Aorta (tissue), 5 donors: ENCODE results near the gene DIP2B. TPM values are rescaled to one million over a fixed set of nuclear protein-coding genes. Genes with fewer than 3 reads are reported as not detected.

Experiments used
- ATAC-seq: fragments of 200-7000 bp; cut with Tn5 transposase; one replicate; pipeline ENCODE4 v1.9.1; 2022; ENCODE audit warnings: moderate library complexity; ENCODE audit not compliant: low FRiP score
- DNase-seq, 2 donors: peaks; one replicate each; pipeline ENCODE4 v3.0.0-alpha.2; 2020
- H3K27ac ChIP-seq, 2 donors: one replicate each; pipeline ENCODE4 v1.5.1; 2013; ENCODE audit warnings: low read length in 2 of 2, mild to moderate bottlenecking in 2 of 2, moderate library complexity in 2 of 2, control low read depth in 1 of 2, inconsistent platforms in 1 of 2, low read depth in 1 of 2
- H3K27me3 ChIP-seq, 2 donors: one replicate each; pipeline ENCODE4 v1.6.1; 2013; ENCODE audit warnings: control low read depth in 1 of 2, low read length in 1 of 2, mild to moderate bottlenecking in 1 of 2, moderate library complexity in 1 of 2; ENCODE audit not compliant: insufficient read depth in 2 of 2, control insufficient read depth in 1 of 2
- H3K36me3 ChIP-seq, 2 donors: one replicate each; pipeline ENCODE4 v1.6.1; 2013; ENCODE audit warnings: control low read depth in 1 of 2, low read length in 1 of 2, mild to moderate bottlenecking in 1 of 2; ENCODE audit not compliant: insufficient read depth in 2 of 2, control insufficient read depth in 1 of 2
- H3K4me1 ChIP-seq, 2 donors: one replicate each; pipeline ENCODE4 v1.6.1; 2013; ENCODE audit warnings: low read length in 2 of 2, control low read depth in 1 of 2, mild to moderate bottlenecking in 1 of 2, moderate library complexity in 1 of 2; ENCODE audit not compliant: insufficient read depth in 2 of 2, control insufficient read depth in 1 of 2
- H3K4me3 ChIP-seq, 2 donors: one replicate each; pipeline ENCODE4 v1.5.1; 2013; ENCODE audit warnings: low read length in 2 of 2, control low read depth in 1 of 2, mild to moderate bottlenecking in 1 of 2
- H3K9me3 ChIP-seq: one replicate; pipeline ENCODE4 v1.6.1; 2013; ENCODE audit warnings: mild to moderate bottlenecking, low read length; ENCODE audit not compliant: control insufficient read depth
- WGBS, 2 donors: extraction: QIAGEN DNeasy Blood & Tissue Kit; methylation state at CpG; one replicate each; pipeline ENCODE4 v1.1.7; 2013; 5-methylcytosine and 5-hydroxymethylcytosine counted together
- intact Hi-C, 2 donors: fragments of 100-400 bp; cut with DNase I; formaldehyde crosslinking; loops; one replicate each; pipeline versions ENCODE4 v1.14.2 to v1.15.0; 2022
- polyA plus RNA-seq, 2 donors: library from polyadenylated mRNA; stranded (reverse); fragments of 200-250 nt; gene quantifications; one replicate each; pipeline ENCODE4 v1.2.3, GENCODE V29; 2013
- total RNA-seq, 2 donors: library from RNA; stranded (reverse); fragmentation: NEBNext Ultra II Directional; extraction: Animal tissue kit (Norgen Biotek cat#: 25700); gene quantifications; one replicate each; pipeline ENCODE4 v1.2.1, GENCODE V29; 2021
- donor health status: healthy with polysubstance abuse.
- donor health status: Bipolar disorder and iron deficiency.
- donor health status: DM: no; HTN: no; CAD: no.
- donor health status: DM: no; HTN: no; CAD: no.
- donor health status: DM: yes; HTN: yes; CAD: no.

DIP2B gene
- total and polyA plus RNA-seq, 4 donors: 2.9 to 25.0 (median 10.2) TPM

DNA sequence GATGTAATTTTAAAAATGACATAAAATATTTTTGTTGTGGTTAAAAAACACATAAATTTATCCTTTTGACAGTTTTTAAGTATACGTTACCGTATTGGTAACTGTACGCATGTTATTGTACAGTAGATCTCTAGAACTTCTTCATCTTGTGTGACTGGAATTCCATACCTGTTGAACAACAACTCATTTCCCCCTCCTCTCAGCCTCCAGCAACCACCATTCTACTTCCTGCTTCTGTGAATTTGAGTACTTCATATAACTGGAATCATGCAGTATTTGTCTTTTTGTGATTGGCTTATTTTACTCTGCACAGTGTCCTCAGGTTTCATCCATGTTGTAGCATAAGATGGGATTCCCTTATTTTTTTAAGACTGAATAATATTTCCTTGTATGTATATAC lies 145.5 kb downstream of the DIP2B start:
- DNase-seq (no peak), ATAC-seq (no peak)
- Histone ChIP-seq H3K9me3 (no peaks in the 10 kb centered on the region), H3K36me3 (no peaks in the 10 kb centered on the region), H3K4me3 (no peak overlapping the region), H3K27me3 (no peaks in the 10 kb centered on the region), H3K4me1 (no peaks in the 10 kb centered on the region), H3K27ac (no peak overlapping the region)
- intact Hi-C loops: no loop called here
- 96 to 97% methylated on average over 3 of the region's 3 CpGs for WGBS, 2 donors

DNA sequence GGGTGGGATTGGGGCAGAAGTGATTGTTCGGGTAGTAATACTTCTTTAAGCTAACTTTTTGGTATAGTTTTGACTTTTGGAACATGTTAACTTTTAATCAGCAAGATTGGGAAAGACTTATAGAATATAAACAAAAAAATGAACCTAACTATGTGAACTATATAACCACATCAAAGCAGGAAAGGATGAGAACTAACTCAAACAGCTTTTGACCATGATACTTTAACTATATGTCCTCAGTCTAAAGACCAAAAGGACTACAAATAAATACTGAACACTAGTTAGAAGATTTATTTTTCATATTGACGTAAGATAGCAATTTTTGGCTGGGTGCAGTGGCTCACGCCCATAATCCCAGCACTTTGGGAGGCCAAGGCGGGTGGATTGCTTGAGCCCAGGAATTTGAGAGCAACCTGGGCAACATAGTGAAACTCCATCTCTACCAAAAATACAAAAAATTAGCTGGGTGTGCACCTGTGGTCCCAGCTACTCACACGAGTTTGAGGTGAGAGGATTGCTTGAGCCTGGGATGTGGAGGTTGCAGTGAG lies 150.7 kb downstream of the DIP2B start:
- no peak overlapping the region for H3K27ac ChIP-seq
- WGBS, 2 donors: 86 to 87% methylated on average over 5 of the region's 5 CpGs
- H3K4me1 ChIP-seq: no peaks in the 10 kb centered on the region
- DNase-seq: no peak
- intact Hi-C loops: no loop called here
- H3K4me3 ChIP-seq: no peak overlapping the region
- no peaks in the 10 kb centered on the region for H3K36me3 ChIP-seq
- H3K27me3 ChIP-seq: no peaks in the 10 kb centered on the region
- no peaks in the 10 kb centered on the region for H3K9me3 ChIP-seq
- no peak for ATAC-seq

DNA sequence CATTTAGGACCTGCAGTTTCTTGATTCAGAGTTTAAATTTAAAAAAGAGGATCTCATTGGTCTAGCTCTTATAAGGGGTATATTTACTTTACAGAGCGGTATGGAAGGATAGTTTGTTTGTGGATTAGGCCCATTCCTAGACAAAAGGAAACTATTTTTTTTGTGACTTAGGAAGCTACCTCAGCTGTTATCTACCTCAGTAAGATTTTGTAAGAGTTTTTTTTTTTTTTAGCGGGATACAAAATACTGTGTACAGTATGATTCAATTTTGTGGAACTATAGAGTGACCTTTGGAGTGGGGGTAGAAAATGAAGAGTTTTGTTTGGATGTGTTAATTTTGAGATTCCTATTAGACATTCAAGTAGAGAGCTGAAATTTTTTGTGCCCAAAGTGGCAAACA lies 154.5 kb downstream of the DIP2B start:
- DNase-seq (no peak), ATAC-seq (no peak)
- H3K36me3 ChIP-seq: no peaks in the 10 kb centered on the region
- no peaks in the 10 kb centered on the region for H3K27me3 ChIP-seq
- no peaks in the 10 kb centered on the region for H3K4me1 ChIP-seq
- 95 to 96% methylated on average over 2 of the region's 2 CpGs for WGBS, 2 donors
- no peak overlapping the region for H3K27ac ChIP-seq
- no peaks in the 10 kb centered on the region for H3K9me3 ChIP-seq
- intact Hi-C loops: no loop called here
- no peak overlapping the region for H3K4me3 ChIP-seq

DNA sequence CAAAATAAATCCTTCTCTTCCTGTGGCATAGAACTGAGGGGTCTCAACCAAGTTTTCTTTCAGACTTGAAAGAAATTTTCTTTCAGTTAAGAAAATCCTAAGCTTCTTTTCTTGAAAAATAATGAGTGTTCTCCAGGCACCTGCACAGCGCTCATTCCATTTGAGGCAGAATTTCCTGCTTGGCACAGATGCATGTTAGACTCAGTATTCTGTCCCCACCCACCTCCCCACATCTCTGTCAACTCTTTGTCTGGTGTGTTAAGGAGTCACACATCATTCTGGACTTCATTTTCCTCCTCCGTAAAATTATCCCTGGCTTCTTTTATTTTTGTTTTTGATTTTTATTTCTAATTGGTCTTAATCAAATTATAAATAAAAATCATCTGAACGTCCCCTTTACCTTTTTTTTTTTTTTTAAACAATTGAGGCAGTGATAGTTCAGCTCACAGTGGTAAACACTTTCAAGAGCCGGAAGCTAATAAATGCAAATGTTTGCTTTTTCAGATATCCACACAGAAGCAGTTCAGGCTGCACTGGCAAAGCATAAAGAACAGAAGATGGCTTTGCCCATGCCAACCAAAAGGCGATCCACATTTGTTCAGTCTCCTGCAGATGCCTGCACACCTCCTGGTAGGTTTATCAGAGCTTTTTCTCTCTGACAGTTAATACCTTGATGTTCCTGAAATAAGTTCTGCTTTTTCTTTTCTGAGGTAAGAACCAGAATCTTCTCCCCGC lies 155.1 kb downstream of the DIP2B start:
- intact Hi-C loops: no loop called here
- 91 to 93% methylated on average over 6 of the region's 6 CpGs for WGBS, 2 donors
- Histone ChIP-seq H3K27ac (no peak overlapping the region), H3K9me3 (no peaks in the 10 kb centered on the region), H3K4me1 (no peaks in the 10 kb centered on the region), H3K36me3 (no peaks in the 10 kb centered on the region), H3K4me3 (no peak overlapping the region), H3K27me3 (no peaks in the 10 kb centered on the region)
- ATAC-seq (no peak), DNase-seq (no peak)

DNA sequence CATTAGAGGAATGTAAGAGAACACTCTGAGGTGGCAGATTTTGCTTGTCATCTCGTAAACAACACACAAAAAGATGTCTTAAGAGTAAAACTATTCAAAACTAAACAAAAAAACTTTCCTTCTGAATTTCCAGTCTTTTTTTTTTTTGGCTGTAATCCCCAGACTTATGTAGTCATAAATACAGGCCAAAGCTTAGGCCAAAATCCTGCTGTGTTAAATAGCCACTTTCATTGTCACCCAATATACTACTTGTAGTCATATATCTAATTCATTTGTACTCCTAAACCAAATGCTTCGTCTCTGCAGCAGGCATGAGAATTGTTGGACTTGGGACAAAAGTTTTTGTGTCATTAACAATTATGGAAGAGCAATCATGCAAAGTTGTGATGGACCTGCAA lies 155.6 kb downstream of the DIP2B start:
- Histone ChIP-seq H3K9me3 (no peaks in the 10 kb centered on the region), H3K27me3 (no peaks in the 10 kb centered on the region), H3K4me1 (no peaks in the 10 kb centered on the region), H3K4me3 (no peak overlapping the region), H3K36me3 (no peaks in the 10 kb centered on the region), H3K27ac (no peak overlapping the region)
- ATAC-seq (no peak), DNase-seq (no peak)
- intact Hi-C loops: no loop called here
- 87 to 88% methylated on average over 2 of the region's 2 CpGs for WGBS, 2 donors

DNA sequence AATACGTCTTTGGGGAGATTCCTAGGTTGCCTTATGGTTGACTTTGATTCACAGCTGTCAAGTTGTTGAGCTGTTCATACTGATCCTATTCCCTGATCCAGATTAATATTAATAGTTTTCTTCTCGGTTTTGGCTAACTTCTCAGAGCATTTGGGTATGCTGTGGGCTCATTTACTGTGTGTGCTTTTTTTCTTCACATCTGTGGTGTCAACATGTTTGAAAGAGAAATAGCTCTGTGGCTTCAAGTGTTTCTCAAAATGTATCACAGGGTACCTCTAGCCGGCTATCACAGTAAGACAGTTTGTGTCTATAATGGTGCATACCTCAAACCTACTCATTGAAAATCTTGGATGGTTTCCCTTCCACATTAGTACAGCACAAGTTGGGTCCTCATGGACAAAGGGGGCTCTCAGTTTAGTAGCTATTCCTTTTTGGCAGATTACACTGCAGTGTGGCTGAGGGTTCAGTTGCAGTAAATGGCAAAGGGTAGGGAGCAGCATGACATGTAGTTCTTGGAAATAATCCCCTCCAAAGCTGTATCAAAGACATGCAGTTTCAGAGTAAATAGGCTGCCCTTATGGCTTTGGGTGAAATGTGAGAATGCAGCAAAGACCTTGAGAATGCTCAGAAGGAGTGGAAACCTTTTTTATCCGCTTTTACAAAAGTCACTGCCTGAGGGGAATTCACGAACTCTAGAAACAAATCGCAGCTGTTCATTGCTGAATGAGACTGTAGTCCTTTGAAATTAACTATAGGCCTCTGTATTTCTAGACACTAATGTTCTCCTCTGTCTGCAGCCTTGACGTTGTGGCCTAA lies 156.7 kb downstream of the DIP2B start:
- Histone ChIP-seq H3K27ac (no peak overlapping the region), H3K36me3 (no peaks in the 10 kb centered on the region), H3K4me3 (no peak overlapping the region), H3K4me1 (no peaks in the 10 kb centered on the region), H3K9me3 (no peaks in the 10 kb centered on the region), H3K27me3 (no peaks in the 10 kb centered on the region)
- WGBS, 2 donors: 73 to 75% methylated on average over 7 of the region's 7 CpGs
- DNase-seq (no peak), ATAC-seq (no peak)
- intact Hi-C loops: no loop called here

DNA sequence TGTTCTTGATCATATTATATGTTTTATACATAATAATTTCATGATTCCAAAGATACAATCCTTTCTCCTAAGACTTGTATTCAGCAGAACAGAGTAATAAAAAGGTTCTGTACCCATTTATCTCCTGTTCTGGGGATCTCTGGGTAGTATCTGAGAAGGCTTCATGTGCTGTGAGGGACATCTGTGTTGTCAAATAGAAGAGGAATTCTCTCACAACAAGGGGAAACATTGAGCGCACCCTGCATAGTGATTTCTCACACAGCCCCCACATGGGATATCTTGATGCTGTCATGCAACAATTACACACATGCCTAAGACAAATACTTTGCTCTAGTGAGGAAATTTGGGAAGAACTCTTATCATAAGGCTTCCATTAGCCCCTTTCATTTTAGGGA lies 157.3 kb downstream of the DIP2B start:
- Histone ChIP-seq H3K27me3 (no peaks in the 10 kb centered on the region), H3K4me1 (no peaks in the 10 kb centered on the region), H3K4me3 (no peak overlapping the region), H3K36me3 (no peaks in the 10 kb centered on the region), H3K27ac (no peak overlapping the region), H3K9me3 (no peaks in the 10 kb centered on the region)
- DNase-seq: no peak
- 96 to 97% methylated on average over 1 of the region's 1 CpG for WGBS, 2 donors
- no peak for ATAC-seq
- intact Hi-C loops: no loop called here

DNA sequence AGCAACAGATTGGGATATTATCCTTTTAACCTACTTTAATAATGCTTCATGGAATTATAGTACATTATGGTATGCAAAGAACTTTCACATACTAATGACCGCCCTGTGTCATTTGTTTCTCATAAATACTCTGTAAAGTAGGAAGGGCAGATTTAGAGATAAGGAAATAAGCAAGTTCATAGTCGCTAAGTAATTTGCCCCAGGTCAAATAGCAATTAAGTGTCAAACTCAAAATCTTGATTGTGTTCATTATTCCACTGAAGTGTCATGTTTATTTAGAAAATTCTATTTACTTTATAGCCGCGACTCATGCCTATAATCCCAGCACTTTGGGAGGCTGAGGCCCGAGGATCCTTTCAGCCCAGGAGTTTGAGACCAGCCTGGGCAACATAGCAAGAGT lies 160.4 kb downstream of the DIP2B start:
- H3K4me3 ChIP-seq: no peak overlapping the region
- 94 to 98% methylated on average over 5 of the region's 5 CpGs for WGBS, 2 donors
- DNase-seq (no peak), ATAC-seq (no peak)
- no peak overlapping the region for H3K27ac ChIP-seq
- H3K27me3 ChIP-seq: no peaks in the 10 kb centered on the region
- no peaks in the 10 kb centered on the region for H3K9me3 ChIP-seq
- intact Hi-C loops: no loop called here
- no peaks in the 10 kb centered on the region for H3K36me3 ChIP-seq
- H3K4me1 ChIP-seq: no peaks in the 10 kb centered on the region

DNA sequence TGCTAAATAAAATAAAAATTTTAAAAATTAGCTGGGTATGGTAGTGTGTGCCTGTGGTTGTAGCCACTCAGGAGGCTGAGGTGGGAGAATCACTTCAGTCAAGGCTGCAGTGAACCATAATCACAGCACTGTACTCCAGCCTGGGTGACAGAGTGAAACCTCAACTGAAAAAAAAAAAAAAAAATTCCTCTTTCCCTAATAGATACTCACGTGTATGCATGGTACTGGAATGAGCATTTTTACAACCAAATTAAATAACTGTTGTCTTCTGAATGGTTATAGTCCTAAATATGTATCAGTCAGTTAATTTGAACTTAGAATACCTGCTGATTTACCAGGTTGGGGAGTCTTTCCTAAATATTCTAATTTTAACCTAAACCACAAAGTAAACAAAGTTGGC lies 160.8 kb downstream of the DIP2B start:
- ATAC-seq (no peak), DNase-seq (no peak)
- Histone ChIP-seq H3K27ac (no peak overlapping the region), H3K4me3 (no peak overlapping the region), H3K36me3 (no peaks in the 10 kb centered on the region), H3K27me3 (no peaks in the 10 kb centered on the region), H3K9me3 (no peaks in the 10 kb centered on the region), H3K4me1 (no peaks in the 10 kb centered on the region)
- 83 to 89% methylated on average over 1 of the region's 1 CpG for WGBS, 2 donors
- intact Hi-C loops: no loop called here
